ENCODE results near the gene ARHGAP10. TPM values are rescaled to one million over a fixed set of nuclear protein-coding genes. Genes with fewer than 3 reads are reported as not detected.

The ARHGAP10 gene
- total RNA-seq, 4 donors from 2014 or later, result 7.0 to 52.8 (median 19.9) TPM

GRCh38 chr4:148006001-148006400 is 274.1 kb downstream of the ARHGAP10 start:
- H3K36me3 ChIP-seq, result no peaks in the 10 kb centered on the region
- H3K27me3 ChIP-seq, result no peaks in the 10 kb centered on the region
- no peaks in the 10 kb centered on the region for H3K4me1 ChIP-seq
- no peaks in the 10 kb centered on the region for H3K9me3 ChIP-seq
- no peak overlapping the region for H3K4me3 ChIP-seq
- no peak overlapping the region for H3K27ac ChIP-seq
- DNase-seq, result no peak
- TF ChIP-seq, protein P1, sequence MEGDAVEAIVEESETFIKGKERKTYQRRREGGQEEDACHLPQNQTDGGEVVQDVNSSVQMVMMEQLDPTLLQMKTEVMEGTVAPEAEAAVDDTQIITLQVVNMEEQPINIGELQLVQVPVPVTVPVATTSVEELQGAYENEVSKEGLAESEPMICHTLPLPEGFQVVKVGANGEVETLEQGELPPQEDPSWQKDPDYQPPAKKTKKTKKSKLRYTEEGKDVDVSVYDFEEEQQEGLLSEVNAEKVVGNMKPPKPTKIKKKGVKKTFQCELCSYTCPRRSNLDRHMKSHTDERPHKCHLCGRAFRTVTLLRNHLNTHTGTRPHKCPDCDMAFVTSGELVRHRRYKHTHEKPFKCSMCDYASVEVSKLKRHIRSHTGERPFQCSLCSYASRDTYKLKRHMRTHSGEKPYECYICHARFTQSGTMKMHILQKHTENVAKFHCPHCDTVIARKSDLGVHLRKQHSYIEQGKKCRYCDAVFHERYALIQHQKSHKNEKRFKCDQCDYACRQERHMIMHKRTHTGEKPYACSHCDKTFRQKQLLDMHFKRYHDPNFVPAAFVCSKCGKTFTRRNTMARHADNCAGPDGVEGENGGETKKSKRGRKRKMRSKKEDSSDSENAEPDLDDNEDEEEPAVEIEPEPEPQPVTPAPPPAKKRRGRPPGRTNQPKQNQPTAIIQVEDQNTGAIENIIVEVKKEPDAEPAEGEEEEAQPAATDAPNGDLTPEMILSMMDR (IDR thresholded peaks at IDR 0.05), result no peak
- no peak for TF ChIP-seq POLR2A (IDR thresholded peaks at IDR 0.05)

DNA sequence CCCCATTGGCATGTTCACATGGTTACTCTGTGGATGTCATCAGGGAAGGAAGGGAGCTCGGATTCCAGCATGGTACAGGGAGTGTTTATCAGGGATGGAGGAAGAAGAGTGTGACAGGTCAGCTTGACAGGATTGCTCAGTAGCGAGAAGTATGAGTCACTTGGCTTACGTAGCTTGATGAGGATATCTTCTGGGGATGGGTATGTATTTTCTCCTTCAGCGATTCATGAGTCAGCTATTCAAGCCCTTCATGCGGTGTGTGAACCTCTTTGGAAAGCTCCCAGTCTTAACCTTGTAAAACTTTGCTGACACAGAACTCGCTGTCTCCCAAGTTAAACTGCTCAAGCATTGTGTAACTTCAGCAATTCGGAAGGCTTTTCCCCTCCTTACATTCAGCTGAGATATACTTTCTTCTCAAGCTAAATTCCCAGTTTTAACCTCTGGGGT is 275.4 kb downstream of the ARHGAP10 start:
- no peaks in the 10 kb centered on the region for H3K36me3 ChIP-seq
- no peak overlapping the region for H3K4me3 ChIP-seq
- TF ChIP-seq, protein P1 (IDR thresholded peaks at IDR 0.05), result no peak
- no peak for TF ChIP-seq POLR2A (IDR thresholded peaks at IDR 0.05)
- H3K9me3 ChIP-seq, result no peaks in the 10 kb centered on the region
- no peak overlapping the region for H3K27ac ChIP-seq
- H3K27me3 ChIP-seq, result no peaks in the 10 kb centered on the region
- no peaks in the 10 kb centered on the region for H3K4me1 ChIP-seq
- DNase-seq, result no peak

DNA sequence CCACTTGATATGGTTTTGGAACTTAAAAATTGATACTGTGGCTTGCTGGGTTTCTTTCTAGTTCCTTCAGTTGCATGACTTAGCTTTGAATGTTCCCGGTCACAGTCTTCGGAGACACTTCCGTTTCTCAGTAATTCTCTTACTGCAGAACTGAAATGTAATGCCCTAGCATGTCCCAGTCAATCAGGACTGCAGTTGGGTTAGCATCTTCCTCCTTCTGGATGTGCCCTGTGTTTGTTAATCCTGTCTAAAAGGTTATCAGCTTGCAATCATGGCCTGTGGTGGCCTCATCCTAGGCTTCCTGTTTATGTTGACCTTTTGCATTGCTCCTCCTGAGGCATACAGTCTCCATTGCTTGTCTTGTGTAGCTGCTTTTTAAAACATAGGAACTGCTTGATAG is 275.9 kb downstream of the ARHGAP10 start:
- TF ChIP-seq, protein P1 (IDR thresholded peaks at IDR 0.05), result no peak
- TF ChIP-seq POLR2A (IDR thresholded peaks at IDR 0.05), result no peak
- no peaks in the 10 kb centered on the region for H3K36me3 ChIP-seq
- no peak for DNase-seq
- no peaks in the 10 kb centered on the region for H3K27me3 ChIP-seq
- H3K4me3 ChIP-seq, result no peak overlapping the region
- H3K27ac ChIP-seq, result no peak overlapping the region
- H3K4me1 ChIP-seq, result no peaks in the 10 kb centered on the region
- no peaks in the 10 kb centered on the region for H3K9me3 ChIP-seq

- Histone ChIP-seq H3K27me3 (no peaks in the 10 kb centered on the region), H3K36me3 (no peaks in the 10 kb centered on the region), H3K4me3 (no peak overlapping the region), H3K4me1 (no peaks in the 10 kb centered on the region), H3K9me3 (no peaks in the 10 kb centered on the region), H3K27ac (no peak overlapping the region)
- no peak for DNase-seq
- TF ChIP-seq, protein P1 (IDR thresholded peaks at IDR 0.05), result no peak
- no peak for TF ChIP-seq POLR2A (IDR thresholded peaks at IDR 0.05)
These were observed 283.2 kb downstream of the ARHGAP10 start for GRCh38 chr4:148015058-148015457.

GRCh38 chr4:148015468-148015867 is 283.6 kb downstream of the ARHGAP10 start:
- H3K27ac ChIP-seq, result no peak overlapping the region
- H3K4me1 ChIP-seq, result no peaks in the 10 kb centered on the region
- H3K9me3 ChIP-seq, result no peaks in the 10 kb centered on the region
- DNase-seq, result no peak
- no peak overlapping the region for H3K4me3 ChIP-seq
- H3K36me3 ChIP-seq, result no peaks in the 10 kb centered on the region
- no peak for TF ChIP-seq POLR2A (IDR thresholded peaks at IDR 0.05)
- TF ChIP-seq, protein P1 (IDR thresholded peaks at IDR 0.05), result no peak
- H3K27me3 ChIP-seq, result no peaks in the 10 kb centered on the region

DNA sequence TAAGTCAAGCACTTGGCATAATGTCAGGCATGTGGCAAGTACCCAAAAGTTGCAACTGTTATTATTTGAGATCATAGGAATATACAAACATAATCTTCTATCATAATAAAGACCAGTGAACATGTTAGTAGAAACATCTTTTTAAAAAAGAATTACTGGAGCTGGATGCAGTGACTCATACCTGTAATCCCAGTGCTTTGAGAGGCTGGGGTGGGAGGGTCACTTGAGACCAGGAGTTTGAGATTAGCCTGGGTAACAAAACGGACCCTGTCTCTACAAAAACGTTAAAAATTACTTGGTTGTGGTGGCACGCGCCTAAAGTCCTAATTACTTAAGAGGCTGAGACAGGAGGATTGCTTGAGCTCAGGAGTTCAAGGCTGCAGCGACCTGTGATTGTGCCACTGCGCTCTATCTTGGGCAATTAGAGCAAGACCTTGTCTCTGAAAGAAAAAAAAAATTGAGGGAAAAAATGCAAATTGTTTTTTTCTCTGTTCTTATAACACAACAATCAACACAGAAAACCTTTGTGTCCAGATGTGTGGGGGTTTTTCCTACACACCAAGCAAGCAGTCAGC is 284.3 kb downstream of the ARHGAP10 start:
- H3K27me3 ChIP-seq, result no peaks in the 10 kb centered on the region
- no peaks in the 10 kb centered on the region for H3K4me1 ChIP-seq
- no peak for TF ChIP-seq POLR2A (IDR thresholded peaks at IDR 0.05)
- TF ChIP-seq, protein P1 (IDR thresholded peaks at IDR 0.05), result no peak
- no peaks in the 10 kb centered on the region for H3K36me3 ChIP-seq
- no peak for DNase-seq
- H3K27ac ChIP-seq, result no peak overlapping the region
- H3K4me3 ChIP-seq, result no peak overlapping the region
- H3K9me3 ChIP-seq, result no peaks in the 10 kb centered on the region

All from Peyer's patch (tissue), 4 donors.